MCF 10A (cell line): Measurements from ENCODE around the gene UTS2B. TPM values are rescaled to one million over a fixed set of nuclear protein-coding genes. Genes with fewer than 3 reads are reported as not detected.

ENCODE experiments used
- BruUV-seq: library from RNA; stranded (reverse); fragments of 400-500 nt; replicated peaks from 2 replicates; lab custom pipeline; 2021; lab: Mats Ljungman, UMichigan
- CTCF ChIA-PET: fragments of 300-600 bp; sonication (Branson Sonifier 250); formaldehyde crosslinking; extraction: SDS; loops from one replicate; lab custom pipeline; 2021; ENCODE audit warnings: antibody characterized with exemption, inconsistent platforms; lab: Yijun Ruan, JAX
- POLR2A ChIA-PET: fragments of 300-600, 350-650 bp; sonication (Branson Sonifier 250); formaldehyde crosslinking; extraction: SDS; loops from one replicate; lab custom pipeline; 2020; ENCODE audit warnings: antibody characterized with exemption, inconsistent platforms; lab: Yijun Ruan, JAX
- DNase-seq: peaks from one replicate; pipeline ENCODE4 v3.0.0-alpha.2; 2018; ENCODE audit not compliant: unreplicated experiment
- H3K27ac Mint-ChIP-seq: one replicate; pipeline ENCODE4 v1.8.0; 2022; ENCODE audit warnings: mild to moderate bottlenecking, low read depth, mixed read lengths; ENCODE audit not compliant: unreplicated experiment
- H3K27me3 Mint-ChIP-seq: one replicate; pipeline ENCODE4 v1.8.0; 2022; ENCODE audit warnings: mixed read lengths; ENCODE audit not compliant: insufficient read depth, unreplicated experiment
- H3K36me3 Mint-ChIP-seq: one replicate; pipeline ENCODE4 v1.8.0; 2022; ENCODE audit warnings: mild to moderate bottlenecking, moderate library complexity, mixed read lengths; ENCODE audit not compliant: insufficient read depth, unreplicated experiment
- H3K4me1 Mint-ChIP-seq: one replicate; pipeline ENCODE4 v1.8.0; 2022; ENCODE audit warnings: mixed read lengths; ENCODE audit not compliant: insufficient read depth, unreplicated experiment
- H3K4me3 Mint-ChIP-seq: one replicate; pipeline ENCODE4 v1.8.0; 2022; ENCODE audit warnings: mild to moderate bottlenecking, moderate library complexity, mixed read lengths; ENCODE audit not compliant: unreplicated experiment
- H3K9me3 Mint-ChIP-seq: one replicate; pipeline ENCODE4 v1.8.0; 2022; ENCODE audit warnings: mixed read lengths; ENCODE audit not compliant: unreplicated experiment
- CTCF ChIP-seq: fragments of 200-600 bp; IDR thresholded peaks from one replicate; pipeline ENCODE4 v1.8.0; 2022; ENCODE audit warnings: antibody characterized with exemption, mild to moderate bottlenecking; ENCODE audit not compliant: unreplicated experiment
- intact Hi-C: fragments of 100-400 bp; cut with micrococcal nuclease; formaldehyde crosslinking; loops from 2 replicates; pipeline ENCODE4 v1.14.1; 2022
- total RNA-seq: library from RNA; stranded (reverse); gene quantifications from 2 replicates; pipeline ENCODE4 v1.2.3, GENCODE V29; 2022

UTS2B gene
- total RNA-seq, 1 experiment from 2014 or later = 0.26 TPM

GRCh38 chr3:191378142-191378812 lies 48.0 kb upstream of the UTS2B start:
- H3K4me3 Mint-ChIP-seq = no peak overlapping the region
- H3K27ac Mint-ChIP-seq = peak overlapping the region; percentile 66
- TF ChIP-seq CTCF = no peak
- H3K27me3 Mint-ChIP-seq = no peaks in the 10 kb centered on the region
- peaks cover 47% of the 10 kb centered on the region for H3K36me3 Mint-ChIP-seq
- CTCF ChIA-PET = interaction anchor here (0.5 to 1.2 kb wide), 4 partner anchors 21 to 1257 kb away, joined by 3 read pairs; no protein-coding TSS in a partner anchor
- DNase-seq = no peak
- POLR2A ChIA-PET = interaction anchor here (1.3 to 2.3 kb wide), 4 partner anchors 12 to 133 kb away, joined by 4 read pairs; partner anchors contain the start of gene UTS2B
- H3K4me1 Mint-ChIP-seq = peaks cover 7% of the 10 kb centered on the region
- no TSS peak for BruUV-seq
- intact Hi-C loops = loop anchor here (5.0 kb wide), 1 partner anchor 46 kb away; the partner anchor contains the start of gene UTS2B
- H3K9me3 Mint-ChIP-seq = no peaks in the 10 kb centered on the region

- peak overlapping the region; percentile 69 for H3K27ac Mint-ChIP-seq
- H3K4me1 Mint-ChIP-seq = peaks cover 7% of the 10 kb centered on the region
- no peak for TF ChIP-seq CTCF
- no peaks in the 10 kb centered on the region for H3K9me3 Mint-ChIP-seq
- DNase-seq = peak; percentile 62
- POLR2A ChIA-PET = interaction anchor here (0.7 to 2.3 kb wide), 10 partner anchors 8 to 132 kb away, joined by 3 to 11 read pairs (median 4); partner anchors contain the start of genes CCDC50 and UTS2B
- TSS peak; percentile 37 for BruUV-seq
- peaks cover 35% of the 10 kb centered on the region for H3K36me3 Mint-ChIP-seq
- CTCF ChIA-PET = interaction anchor here (0.7 to 1.5 kb wide), 3 partner anchors 19 to 1067 kb away, joined by 3 to 5 read pairs (median 3); no protein-coding TSS in a partner anchor
- intact Hi-C loops = loop anchor here (5.0 kb wide), 1 partner anchor 44 kb away; the partner anchor contains the start of gene UTS2B
- peak overlapping the region; percentile 17 for H3K4me3 Mint-ChIP-seq
- no peaks in the 10 kb centered on the region for H3K27me3 Mint-ChIP-seq
Observed at GRCh38 chr3:191376516-191377141, 46.3 kb upstream of the UTS2B start.

DNA sequence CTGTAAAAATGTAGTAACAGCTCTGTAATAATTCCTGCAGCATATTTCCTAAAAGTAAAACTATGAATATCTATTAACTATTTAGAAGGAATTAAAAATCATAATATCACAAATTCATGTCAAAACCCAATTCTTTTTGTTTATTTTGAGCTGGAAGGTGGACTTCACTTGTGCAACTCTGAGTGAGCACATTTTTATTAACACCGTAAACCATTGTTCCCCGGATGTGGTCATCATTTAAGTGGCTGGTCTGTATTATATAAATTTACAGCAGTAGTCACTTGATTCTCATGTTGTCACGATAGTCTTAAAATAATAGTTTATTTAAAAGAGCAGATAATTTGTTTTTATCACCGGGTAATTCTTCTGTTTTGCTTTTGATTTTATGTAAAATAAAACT lies 43.0 kb upstream of the UTS2B start:
- DNase-seq = no peak
- no TSS peak for BruUV-seq
- Mint-ChIP-seq H3K9me3 (no peaks in the 10 kb centered on the region), H3K27ac (no peak overlapping the region), H3K4me3 (no peak overlapping the region), H3K36me3 (peaks cover 46% of the 10 kb centered on the region), H3K4me1 (peaks cover 7% of the 10 kb centered on the region), H3K27me3 (no peaks in the 10 kb centered on the region)
- no peak for TF ChIP-seq CTCF
- intact Hi-C loops = no loop called here
- ChIA-PET CTCF (interaction anchor here (0.8 kb wide), 1 partner anchor 16 kb away, joined by 3 read pairs; no protein-coding TSS in a partner anchor), POLR2A (interaction anchor here (0.7 to 1.5 kb wide), 4 partner anchors 10 to 44 kb away, joined by 3 to 5 read pairs (median 4); partner anchors contain the start of gene CCDC50)

- H3K4me1 Mint-ChIP-seq = peaks cover 7% of the 10 kb centered on the region
- no peak overlapping the region for H3K27ac Mint-ChIP-seq
- intact Hi-C loops = no loop called here
Observed at GRCh38 chr3:191372122-191372521, 41.8 kb upstream of the UTS2B start.

More at GRCh38 chr3:191372122-191372521, 41.8 kb upstream of the UTS2B start:
- no peaks in the 10 kb centered on the region for H3K27me3 Mint-ChIP-seq
- H3K4me3 Mint-ChIP-seq = no peak overlapping the region
- peaks cover 49% of the 10 kb centered on the region for H3K36me3 Mint-ChIP-seq
- H3K9me3 Mint-ChIP-seq = no peaks in the 10 kb centered on the region
- ChIA-PET CTCF (interaction anchor here (1.0 to 1.1 kb wide), 2 partner anchors 11 to 13 kb away, joined by 4 to 5 read pairs; no protein-coding TSS in a partner anchor), POLR2A (interaction anchor here (0.7 to 1.2 kb wide), 2 partner anchors 15 to 32 kb away, joined by 3 to 4 read pairs; no protein-coding TSS in a partner anchor)
- DNase-seq = no peak
- BruUV-seq = TSS peak; percentile 5
- no peak for TF ChIP-seq CTCF
